K562 (cell line): ENCODE results near the gene DAP. TPM values are rescaled to one million over a fixed set of nuclear protein-coding genes. Genes with fewer than 3 reads are reported as not detected.

ENCODE experiments used
- MEF2D ChIP-seq: conservative IDR thresholded peaks from 2 replicates; pipeline ENCODE4 v1.6.1; 2016; ENCODE audit warnings: low read depth, missing genetic modification characterization, missing compliant biosample characterization
- polyA plus RNA-seq, 8 experiments: library from polyadenylated mRNA; depleted of rRNA in 4 of 8; stranded (reverse) in 5 of 8; unstranded in 3 of 8; fragments of >200 nt; fragmentation: Nextera tagmentation in 2 of 8; fragmentation: Illumina TruSeq in 1 of 8; extraction: Ambion mirVana in 2 of 8; extraction: Trizol in 1 of 8; gene quantifications; 2 replicates each; pipeline versions ENCODE4 v1.2.1 to v1.2.3, GENCODE V29; 2011 to 2014; ENCODE audit warnings: inconsistent platforms in 1 of 8, missing spikeins in 1 of 8
- total RNA-seq, 7 experiments: library from RNA; depleted of rRNA in 6 of 7; stranded (reverse); fragments of >200 nt in 6 of 7; fragmentation: Illumina TruSeq in 2 of 7; extraction: Trizol in 2 of 7; gene quantifications; 2 replicates each; pipeline versions ENCODE4 v1.2.1 to v1.2.3, GENCODE V29; 2011 to 2021; ENCODE audit warnings: low replicate concordance in 1 of 7
- TF ChIP-seq, protein P1 (sequence below): fragments of 450-650 bp; IDR thresholded peaks from 2 replicates; pipeline ENCODE4 v1.6.1; 2016; ENCODE audit warnings: mild to moderate bottlenecking, moderate library complexity

The DAP gene
- total and polyA plus RNA-seq, 9 of the 15 experiments (the other 6 are each of a cell fraction or from before 2014, with no cell fraction given): 14.1 to 151 (median 34.5) TPM

GRCh38 chr5:10686890-10687289 is 74.1 kb downstream of the DAP start (continued):
- TF ChIP-seq, protein P1, sequence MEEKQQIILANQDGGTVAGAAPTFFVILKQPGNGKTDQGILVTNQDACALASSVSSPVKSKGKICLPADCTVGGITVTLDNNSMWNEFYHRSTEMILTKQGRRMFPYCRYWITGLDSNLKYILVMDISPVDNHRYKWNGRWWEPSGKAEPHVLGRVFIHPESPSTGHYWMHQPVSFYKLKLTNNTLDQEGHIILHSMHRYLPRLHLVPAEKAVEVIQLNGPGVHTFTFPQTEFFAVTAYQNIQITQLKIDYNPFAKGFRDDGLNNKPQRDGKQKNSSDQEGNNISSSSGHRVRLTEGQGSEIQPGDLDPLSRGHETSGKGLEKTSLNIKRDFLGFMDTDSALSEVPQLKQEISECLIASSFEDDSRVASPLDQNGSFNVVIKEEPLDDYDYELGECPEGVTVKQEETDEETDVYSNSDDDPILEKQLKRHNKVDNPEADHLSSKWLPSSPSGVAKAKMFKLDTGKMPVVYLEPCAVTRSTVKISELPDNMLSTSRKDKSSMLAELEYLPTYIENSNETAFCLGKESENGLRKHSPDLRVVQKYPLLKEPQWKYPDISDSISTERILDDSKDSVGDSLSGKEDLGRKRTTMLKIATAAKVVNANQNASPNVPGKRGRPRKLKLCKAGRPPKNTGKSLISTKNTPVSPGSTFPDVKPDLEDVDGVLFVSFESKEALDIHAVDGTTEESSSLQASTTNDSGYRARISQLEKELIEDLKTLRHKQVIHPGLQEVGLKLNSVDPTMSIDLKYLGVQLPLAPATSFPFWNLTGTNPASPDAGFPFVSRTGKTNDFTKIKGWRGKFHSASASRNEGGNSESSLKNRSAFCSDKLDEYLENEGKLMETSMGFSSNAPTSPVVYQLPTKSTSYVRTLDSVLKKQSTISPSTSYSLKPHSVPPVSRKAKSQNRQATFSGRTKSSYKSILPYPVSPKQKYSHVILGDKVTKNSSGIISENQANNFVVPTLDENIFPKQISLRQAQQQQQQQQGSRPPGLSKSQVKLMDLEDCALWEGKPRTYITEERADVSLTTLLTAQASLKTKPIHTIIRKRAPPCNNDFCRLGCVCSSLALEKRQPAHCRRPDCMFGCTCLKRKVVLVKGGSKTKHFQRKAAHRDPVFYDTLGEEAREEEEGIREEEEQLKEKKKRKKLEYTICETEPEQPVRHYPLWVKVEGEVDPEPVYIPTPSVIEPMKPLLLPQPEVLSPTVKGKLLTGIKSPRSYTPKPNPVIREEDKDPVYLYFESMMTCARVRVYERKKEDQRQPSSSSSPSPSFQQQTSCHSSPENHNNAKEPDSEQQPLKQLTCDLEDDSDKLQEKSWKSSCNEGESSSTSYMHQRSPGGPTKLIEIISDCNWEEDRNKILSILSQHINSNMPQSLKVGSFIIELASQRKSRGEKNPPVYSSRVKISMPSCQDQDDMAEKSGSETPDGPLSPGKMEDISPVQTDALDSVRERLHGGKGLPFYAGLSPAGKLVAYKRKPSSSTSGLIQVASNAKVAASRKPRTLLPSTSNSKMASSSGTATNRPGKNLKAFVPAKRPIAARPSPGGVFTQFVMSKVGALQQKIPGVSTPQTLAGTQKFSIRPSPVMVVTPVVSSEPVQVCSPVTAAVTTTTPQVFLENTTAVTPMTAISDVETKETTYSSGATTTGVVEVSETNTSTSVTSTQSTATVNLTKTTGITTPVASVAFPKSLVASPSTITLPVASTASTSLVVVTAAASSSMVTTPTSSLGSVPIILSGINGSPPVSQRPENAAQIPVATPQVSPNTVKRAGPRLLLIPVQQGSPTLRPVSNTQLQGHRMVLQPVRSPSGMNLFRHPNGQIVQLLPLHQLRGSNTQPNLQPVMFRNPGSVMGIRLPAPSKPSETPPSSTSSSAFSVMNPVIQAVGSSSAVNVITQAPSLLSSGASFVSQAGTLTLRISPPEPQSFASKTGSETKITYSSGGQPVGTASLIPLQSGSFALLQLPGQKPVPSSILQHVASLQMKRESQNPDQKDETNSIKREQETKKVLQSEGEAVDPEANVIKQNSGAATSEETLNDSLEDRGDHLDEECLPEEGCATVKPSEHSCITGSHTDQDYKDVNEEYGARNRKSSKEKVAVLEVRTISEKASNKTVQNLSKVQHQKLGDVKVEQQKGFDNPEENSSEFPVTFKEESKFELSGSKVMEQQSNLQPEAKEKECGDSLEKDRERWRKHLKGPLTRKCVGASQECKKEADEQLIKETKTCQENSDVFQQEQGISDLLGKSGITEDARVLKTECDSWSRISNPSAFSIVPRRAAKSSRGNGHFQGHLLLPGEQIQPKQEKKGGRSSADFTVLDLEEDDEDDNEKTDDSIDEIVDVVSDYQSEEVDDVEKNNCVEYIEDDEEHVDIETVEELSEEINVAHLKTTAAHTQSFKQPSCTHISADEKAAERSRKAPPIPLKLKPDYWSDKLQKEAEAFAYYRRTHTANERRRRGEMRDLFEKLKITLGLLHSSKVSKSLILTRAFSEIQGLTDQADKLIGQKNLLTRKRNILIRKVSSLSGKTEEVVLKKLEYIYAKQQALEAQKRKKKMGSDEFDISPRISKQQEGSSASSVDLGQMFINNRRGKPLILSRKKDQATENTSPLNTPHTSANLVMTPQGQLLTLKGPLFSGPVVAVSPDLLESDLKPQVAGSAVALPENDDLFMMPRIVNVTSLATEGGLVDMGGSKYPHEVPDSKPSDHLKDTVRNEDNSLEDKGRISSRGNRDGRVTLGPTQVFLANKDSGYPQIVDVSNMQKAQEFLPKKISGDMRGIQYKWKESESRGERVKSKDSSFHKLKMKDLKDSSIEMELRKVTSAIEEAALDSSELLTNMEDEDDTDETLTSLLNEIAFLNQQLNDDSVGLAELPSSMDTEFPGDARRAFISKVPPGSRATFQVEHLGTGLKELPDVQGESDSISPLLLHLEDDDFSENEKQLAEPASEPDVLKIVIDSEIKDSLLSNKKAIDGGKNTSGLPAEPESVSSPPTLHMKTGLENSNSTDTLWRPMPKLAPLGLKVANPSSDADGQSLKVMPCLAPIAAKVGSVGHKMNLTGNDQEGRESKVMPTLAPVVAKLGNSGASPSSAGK: no peak
- TF ChIP-seq MEF2D (tag): no peak
- TF ChIP-seq, all 486 proteins: peak for 0
